ENCODE data around the gene LSAMP.
"Not testable (repeated sequence)": the region's sequence is repeated elsewhere in the genome, so short reads cannot be mapped to it uniquely, and the experiment has no call there.

The LSAMP gene

DNA sequence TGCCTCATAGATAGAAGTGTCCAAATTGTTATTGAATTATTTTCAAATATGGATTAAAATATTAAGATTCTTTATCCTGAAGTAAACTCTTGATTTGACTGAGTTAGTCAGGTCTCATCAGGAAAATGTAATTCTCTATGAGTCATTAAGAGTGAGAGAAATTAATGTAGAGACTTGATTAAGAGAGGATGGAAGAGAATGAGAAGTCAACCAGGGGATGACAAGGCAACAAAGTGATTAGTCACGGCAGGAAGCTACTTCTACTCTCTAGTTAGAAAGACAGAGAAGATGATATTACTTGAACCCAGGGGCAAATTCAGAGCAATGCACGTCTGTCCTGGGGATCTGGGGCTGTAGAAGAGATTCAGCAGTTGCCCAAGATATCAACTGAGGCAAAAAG is 202.5 kb downstream of the LSAMP start:
- no peak for DNase-seq (ENCODE audit: low read depth, low spot score)

DNA sequence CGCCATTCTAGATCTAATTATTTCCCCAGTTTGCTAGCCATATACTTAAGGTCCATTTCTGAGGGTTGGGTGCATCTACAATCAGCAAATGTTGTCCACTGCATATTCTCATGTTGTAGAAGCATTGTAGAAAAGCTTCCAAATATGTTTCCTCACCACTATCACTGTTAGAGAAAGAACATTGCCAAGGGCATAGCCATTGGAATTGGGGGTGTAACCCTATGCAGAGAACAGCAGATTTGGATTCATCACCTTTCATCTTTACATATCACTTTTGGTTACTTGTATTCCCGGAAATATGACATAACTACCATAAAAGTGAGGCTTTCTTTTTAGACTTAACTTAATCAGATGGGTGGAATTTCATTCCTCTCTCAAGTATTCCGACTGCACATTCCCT is 203.6 kb downstream of the LSAMP start:
- DNase-seq (ENCODE audit: low read depth, low spot score): no peak

DNA sequence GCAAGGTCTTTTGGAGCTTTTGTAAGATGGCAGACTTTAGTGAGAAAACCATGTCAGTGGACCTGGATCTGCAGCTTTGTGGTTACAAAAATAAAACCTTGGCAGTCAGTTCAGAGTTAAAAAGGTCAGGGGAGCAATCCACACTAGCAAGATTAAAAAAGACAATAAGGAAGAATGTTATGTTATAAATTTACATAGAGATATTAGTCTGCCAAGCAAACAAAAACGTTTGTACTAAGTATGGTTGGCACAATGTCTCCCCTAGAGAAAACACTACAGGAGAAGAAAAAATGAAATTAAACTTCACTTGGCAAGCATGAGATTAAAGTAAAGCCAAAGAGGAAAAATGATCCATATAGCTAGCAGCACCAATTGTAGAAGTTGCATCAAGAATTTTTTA is 205.0 kb downstream of the LSAMP start:
- DNase-seq (ENCODE audit: low read depth, low spot score): no peak

DNA sequence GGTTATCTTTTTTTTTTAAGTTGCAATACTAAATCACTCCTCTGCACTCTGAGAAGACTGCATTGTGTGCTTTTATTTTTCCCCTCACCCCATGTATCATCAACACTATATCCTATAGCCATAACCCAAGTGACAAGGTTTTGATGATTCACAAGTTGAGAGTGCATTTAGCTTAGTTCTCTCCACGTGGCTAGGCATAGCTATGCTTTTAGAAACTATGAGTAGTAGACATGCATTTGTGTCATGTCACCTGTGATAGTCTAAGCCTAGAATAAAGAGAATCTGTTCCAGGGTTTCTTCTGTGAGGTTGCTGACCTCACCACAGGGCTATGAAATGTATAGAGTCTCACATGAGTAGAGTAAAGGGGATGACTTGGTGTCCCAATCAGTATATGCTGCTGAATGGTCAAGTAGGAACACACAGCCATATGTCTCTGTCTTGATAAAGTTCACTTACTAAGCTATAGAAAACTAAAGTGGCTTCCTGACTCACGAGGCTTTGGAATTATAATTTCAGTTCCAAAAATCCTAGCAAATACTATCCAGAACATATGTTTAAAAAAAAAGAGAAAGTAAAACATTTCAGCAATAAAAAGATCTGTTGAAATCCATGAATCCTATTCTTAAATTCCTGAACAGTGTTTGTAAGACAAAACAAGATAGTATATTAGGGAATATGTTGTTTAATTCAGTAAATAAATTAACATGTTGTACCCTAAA is 206.3 kb downstream of the LSAMP start:
- DNase-seq (ENCODE audit: low read depth, low spot score): no peak

DNA sequence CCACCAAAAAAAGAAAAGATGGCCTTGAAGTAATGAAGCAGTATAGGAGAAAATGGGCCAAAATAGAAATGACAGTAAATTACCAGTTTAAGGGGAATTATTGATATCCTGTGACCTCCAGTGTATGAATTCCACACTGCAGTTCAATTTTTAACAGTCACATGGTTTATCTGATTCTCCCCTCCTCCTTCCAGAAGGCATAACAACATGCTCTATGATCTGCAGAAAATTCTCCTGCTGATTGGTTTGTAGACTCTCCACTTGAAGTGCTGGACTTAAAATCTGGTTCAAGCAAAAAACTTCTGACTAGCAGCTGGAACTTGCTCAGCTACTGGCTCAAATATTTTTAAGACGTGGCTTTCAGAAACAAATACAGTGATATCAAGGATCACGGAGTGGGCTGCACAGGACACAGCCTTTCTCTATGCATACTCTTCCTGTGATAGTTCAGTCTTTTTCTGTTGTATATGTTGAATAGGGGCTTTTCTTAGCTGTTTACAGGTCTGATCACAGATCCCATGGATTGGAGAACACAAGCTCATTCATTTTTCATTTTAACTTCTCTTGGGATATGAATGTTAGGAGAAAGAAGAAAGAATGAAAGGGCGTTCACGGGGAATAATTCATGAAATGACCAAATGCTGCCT is 211.5 kb downstream of the LSAMP start:
- no peak for DNase-seq (ENCODE audit: low read depth, low spot score)

DNA sequence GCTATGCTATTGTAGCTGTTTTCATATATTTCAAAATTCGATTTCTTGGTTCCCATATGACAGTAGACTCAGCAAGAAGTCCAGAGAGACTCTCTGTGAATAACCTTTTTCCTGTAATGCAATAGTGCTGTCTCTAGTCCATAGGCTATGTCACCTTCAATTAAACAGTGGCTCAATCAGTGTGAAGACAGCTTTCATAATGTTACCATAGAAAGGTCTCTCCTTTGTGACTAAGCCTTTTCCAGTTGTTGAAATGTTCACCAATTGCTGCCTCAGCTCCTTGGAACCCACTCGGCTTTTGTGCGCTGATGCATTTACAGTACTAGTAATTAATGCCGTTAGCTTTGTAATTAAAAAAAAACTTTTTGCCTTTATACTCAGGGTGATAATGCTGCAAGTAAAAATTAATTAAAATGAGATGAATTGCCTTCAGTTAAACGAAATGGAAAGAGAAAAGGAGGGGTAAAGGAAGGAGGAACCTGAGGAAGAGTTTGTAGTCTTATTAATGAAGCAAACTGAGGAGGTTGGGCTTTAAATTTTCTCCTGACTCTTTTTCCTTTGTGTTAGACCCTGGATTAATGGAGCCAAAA is 214.8 kb downstream of the LSAMP start:
- DNase-seq (ENCODE audit: low read depth, low spot score): peak; percentile 19

DNA sequence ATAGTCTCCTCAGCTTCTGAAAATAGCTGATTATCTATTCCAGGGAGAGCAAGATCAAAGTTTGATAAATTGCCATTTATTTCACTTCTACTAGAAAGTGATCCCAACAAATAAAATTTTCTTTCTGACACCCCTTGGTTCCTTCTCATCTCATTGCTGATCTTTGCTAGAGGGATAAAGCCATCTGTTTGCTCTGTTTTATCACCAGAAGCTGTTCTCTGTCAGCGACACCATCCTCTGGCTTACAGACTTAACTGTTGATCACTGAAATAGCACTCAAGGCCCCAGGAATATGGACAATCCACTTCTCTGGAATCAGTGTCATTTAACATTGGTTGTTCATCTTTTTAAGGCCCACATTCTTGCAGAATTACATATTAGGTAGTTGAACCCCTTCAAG is 219.0 kb downstream of the LSAMP start:
- no peak for DNase-seq (ENCODE audit: low read depth, low spot score)

DNA sequence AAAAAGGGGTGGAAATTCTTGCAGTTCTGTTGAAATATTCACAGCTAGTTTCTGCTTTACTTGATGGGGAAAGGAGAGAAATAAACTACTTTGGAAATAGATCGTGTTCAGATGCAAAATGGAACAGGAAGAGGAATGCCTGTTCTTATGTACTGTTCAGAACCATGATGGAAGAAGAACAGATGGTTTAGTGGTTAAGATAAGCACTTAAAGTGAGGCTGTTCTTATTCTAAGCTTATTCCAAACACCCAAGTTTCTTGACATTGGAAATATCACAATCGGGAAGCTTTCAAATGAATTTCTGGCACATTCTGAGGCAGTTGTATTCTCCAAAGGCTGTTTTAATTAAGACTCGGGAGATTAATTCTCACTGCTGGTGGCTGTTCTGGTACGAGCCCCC is 228.5 kb downstream of the LSAMP start:
- no peak for DNase-seq (ENCODE audit: low read depth, low spot score)

DNA sequence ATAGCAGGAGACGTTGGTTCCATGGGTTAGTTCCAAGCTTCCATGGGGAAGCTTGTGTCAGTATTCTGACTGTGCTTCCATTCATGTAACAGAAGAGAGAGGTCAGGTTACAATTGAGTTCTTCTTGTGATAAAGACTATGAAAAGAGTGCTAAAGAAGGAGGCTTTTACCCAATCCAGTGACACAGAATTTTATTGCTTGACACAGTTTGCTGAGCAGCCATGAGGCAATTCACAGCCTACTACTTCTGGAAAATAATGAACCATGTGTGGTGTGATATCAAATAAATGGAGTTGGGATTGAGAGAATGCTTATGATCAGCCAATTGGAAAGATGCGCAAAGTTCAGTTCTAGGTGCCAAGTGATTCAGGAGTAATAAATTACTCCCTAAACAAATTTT is 233.4 kb downstream of the LSAMP start:
- no peak for DNase-seq (ENCODE audit: low read depth, low spot score)

DNA sequence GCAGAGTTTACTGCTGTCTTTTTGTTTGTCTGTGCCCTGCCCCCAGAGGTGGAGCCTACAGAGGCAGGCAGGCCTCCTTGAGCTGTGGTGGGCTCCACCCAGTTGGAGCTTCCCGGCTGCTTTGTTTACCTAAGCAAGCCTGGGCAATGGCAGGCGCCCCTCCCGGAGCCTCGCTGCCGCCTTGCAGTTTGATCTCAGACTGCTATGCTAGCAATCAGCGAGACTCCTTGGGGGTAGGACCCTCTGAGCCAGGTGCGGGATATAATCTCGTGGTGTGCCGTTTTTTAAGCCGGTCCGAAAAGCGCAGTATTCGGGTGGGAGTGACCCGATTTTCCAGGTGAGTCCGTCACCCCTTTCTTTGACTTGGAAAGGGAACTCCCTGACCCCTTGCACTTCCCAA is 236.5 kb downstream of the LSAMP start:
- DNase-seq (ENCODE audit: low read depth, low spot score): not testable (repeated sequence)

DNA sequence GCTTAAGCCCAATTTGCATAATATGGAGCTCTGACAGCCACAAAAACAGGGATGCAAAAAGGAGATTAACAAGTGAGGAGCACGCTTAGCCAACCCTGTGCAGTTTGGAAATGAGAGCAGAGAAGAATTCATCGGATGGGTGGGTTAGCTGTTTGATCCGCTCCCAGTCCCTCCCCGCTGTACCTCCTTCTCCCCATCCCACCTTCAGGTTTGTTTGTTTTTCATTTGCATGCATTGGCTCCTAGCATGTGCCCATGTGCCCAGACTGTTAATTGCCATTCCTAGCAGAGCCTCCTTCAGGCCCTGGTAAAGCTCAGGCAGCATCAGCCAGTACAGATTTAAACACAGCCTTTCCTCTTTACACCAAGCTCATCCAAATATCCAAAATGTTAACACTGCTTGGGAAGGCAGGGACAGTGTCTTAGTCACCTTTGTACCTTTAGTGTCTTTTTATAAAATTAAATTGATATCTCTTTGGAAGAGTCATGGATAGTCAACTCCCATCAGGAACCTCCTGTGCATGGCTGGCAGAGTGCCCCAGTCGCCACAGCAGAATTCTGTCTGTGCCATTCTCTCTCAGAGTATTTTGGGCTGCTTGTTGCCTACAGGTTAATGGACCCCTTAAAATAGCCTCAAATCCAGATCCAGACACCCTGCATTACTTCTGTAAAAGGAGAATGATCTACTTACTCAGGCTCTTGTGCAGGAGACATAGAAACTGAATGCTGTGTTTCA is 244.2 kb downstream of the LSAMP start:
- no peak for DNase-seq (ENCODE audit: low read depth, low spot score)

DNA sequence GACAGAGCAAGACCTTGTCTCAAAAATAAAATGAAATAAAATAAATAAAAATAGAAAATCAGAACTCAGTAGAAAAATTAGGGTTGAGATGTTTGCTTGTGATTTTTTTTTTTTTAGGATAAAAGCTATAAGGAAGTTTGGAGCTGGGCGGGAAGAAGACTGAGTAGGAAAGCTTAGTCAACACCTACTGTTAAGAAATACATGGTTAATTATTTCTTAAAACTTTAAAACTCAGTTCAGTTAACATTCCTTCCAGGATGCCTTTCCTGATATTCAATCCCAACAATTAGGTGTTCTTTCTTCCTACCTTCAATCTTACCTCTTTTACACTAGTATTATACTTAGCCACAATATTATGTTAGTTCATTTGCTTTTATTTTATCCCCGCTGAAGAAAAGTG is 246.2 kb downstream of the LSAMP start:
- no peak for DNase-seq (ENCODE audit: low read depth, low spot score)

DNA sequence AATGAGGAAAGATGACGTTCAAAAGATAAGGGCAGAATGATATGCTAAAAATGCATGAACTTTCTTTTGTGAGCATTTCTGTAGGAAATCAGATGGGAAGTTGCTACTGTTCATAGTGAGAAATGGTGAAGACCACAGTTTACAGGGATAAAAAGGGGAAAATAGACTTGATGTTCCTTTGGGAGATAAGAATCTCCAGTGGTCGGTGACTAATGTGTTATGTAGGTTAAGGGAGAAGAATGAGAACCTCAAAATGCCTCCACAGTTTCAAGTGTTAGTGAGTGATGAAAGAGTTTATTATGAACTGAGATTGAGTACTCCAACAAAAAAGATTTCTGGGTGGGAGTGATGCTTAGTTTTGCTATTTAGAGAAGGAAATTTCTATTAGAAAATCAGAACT is 247.2 kb downstream of the LSAMP start:
- peak; percentile 52 for DNase-seq (ENCODE audit: low read depth, low spot score)

DNA sequence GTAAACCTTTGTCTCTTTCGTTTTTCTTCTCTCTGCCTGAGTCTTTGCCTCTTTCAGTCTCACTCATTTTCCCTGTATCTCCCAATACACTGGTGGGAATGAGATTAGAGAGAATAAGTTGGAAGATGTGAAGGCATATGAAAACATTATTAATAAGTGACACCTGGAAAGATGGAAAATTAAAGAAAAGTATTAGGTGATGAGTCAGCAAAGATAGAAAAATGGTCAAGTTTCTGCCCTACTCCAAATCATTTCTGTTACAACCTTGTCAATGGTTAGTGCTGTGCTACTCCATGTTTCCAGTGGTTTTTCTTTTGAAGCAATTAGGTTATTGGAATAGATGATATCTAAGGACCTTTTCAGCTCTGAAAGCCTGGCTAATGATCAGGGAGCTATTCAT is 252.8 kb downstream of the LSAMP start:
- DNase-seq (ENCODE audit: low read depth, low spot score): no peak

DNA sequence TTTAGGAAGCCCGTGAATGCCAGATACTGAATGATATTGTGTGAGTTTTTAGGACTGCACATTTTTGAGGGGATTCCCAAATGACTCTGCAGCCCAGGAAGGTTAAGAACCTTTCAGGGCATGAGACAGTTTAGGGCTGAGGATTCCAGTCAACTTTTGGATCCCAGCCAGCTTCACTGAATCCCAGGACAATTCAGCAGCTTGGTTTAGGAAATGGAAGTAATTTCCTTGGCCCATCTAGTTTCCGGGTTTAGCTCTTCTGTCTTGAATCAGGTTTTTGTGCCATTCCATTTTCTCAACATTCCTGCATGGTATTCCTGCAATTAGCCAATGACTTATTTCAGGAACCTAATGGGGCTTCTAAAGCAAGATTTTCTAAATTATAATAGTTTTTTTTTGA is 253.9 kb downstream of the LSAMP start:
- no peak for DNase-seq (ENCODE audit: low read depth, low spot score)

DNA sequence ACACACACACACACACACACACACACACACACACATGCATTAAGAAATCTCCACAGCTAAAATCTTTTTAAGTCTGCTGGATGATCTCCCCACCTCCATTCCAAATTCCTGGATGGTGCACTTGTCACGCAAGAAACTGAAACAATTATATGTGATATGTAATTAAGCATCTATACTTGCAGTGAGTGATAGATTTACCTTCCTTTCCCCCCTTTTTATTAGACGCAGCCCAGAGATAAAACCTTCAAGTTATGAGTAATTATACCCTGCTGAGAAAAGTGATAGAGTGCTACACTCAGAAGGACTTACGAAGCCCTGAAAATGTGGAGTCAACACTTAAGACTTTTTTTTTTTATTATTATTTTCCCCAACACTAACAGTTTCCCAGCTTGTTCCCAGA is 255.2 kb downstream of the LSAMP start:
- DNase-seq (ENCODE audit: low read depth, low spot score): no peak

DNA sequence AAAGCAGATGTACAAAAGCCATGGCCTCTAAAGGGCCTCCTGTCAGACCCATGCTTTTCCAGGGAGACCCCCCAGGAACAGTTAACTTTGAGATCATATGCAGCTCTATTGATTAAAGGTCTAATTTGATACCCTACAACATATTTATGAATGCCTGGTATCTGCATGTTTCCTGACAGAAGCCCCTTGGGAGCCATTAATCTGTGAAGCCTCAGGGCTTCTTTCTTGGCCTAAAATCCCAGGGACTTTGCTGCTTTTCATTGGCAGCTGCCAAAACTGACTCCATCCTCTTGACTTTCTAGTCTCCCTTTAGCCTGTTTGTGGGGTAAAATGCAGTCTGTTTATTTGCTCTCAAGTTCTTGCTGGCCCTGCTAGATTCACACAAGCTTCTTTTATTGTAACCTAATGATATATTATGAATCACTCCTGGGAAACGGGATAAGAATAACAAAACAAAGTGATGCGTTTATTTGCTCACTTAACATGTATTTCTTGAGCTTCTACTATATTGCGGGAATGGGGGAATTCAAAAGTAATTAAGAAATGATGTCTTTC is 257.0 kb downstream of the LSAMP start:
- DNase-seq (ENCODE audit: low read depth, low spot score): peak; percentile 38

DNA sequence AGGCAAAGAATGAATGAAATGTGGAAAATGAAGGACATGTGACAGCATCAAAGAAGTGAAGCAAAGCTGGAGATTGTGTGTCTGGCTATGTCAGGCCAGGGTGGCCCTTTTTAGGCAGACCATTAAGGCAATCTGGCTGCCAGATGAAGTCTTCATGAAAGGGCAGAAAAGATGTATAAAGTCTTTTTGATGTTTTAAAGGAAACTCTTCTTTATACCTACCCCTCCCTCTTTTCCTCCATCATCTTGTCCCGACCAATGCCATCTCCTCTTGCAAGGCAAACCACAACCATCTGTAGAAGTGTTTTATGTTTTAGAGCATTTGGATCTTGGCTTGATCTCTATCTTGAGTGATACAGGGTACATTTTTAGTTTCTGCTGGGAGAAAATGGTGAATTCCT is 259.2 kb downstream of the LSAMP start:
- no peak for DNase-seq (ENCODE audit: low read depth, low spot score)

DNA sequence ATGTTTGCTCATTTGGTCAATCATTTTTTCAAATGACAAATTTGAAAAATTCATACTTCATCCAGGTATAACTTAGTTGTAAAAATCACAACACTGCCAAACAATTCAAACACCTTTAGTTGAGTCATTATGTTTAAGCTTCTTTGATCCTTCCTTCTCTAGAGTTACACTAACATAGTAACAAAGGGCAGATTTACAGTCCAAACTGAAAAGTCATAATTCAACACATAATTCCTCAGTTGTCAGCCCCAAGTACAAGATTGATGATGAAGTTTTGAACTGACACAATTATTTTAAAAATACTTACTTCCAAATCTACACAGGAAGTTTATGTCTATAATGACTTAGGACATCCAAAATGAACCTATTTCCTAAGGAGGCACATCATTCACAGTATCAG is 264.1 kb downstream of the LSAMP start:
- DNase-seq (ENCODE audit: low read depth, low spot score): no peak

DNA sequence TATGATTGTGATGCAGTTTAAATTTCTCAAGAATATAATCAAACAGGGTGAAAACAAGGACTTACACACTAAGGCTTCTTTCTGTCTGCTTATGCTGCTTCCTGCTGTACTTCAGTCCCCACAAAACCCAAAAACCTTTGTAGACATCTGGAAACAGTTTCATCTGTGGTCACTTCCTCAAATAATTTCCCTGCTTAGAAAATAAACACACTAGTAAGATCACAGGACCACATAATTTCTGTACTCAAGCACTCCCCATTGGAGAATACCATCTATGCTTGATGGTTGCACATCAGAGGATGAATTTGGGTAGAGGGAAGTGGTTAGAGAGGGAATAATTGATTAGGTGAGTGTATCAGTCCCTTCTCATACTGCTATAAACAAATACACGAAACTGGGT is 266.2 kb downstream of the LSAMP start:
- peak; percentile 61 for DNase-seq (ENCODE audit: low read depth, low spot score)

DNA sequence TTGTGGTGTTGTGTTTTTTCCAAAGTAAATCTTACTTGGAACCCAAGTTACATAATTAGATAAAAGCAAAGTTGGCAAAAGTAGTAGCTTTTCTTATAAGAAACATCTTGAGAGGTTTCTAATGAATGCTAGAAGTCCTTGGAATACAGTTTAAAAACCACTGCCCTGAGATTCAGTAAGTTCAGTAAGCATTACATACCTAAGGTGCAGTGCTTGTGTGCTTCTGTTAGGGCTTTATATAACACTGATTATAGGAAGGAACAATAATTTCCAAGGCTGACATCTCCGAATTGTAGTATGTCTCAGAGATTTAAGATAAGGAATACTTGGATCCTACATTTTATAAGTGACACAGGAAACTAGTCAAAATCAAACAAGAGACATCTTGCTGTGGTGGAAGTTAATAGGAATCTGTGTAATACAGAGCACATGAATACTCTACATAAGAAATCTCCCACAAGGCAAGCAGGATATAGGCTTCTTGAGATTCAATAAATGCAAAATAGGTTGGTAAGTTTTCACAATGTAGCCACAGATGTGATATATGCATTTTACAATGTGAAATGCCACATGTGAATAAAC is 268.2 kb downstream of the LSAMP start:
- DNase-seq (ENCODE audit: low read depth, low spot score): no peak

DNA sequence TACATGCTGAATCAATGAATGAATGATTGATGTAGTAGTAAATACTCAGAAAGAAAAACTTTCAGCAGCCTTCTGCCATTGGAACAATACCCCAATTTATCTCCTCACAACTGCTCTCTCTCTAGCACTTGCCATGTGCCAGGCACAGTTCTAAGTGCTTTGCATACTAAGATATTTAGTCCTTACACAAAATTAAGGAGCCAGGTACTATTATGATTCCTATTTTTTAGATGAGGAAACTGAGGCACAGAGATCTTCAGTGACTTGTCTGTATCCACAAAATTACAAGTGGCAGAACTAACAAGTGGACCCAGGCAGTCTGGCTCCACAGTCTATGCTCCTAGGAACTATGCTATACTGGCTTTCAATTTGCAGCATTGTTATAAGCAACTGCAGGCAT is 279.2 kb downstream of the LSAMP start:
- no peak for DNase-seq (ENCODE audit: low read depth, low spot score)

Measured in astrocyte of the hippocampus (primary cell).